HFFc6 (cell line): ENCODE results near the gene TNFRSF19. TPM values are rescaled to one million over a fixed set of nuclear protein-coding genes. Genes with fewer than 3 reads are reported as not detected.

Source experiments
- DNase-seq: peaks from one replicate; pipeline ENCODE4 v3.0.0-alpha.2; 2018
- H3K27ac Mint-ChIP-seq: 2 replicates; pipeline ENCODE4 v1.8.0; 2020; ENCODE audit warnings: mild to moderate bottlenecking, mixed read lengths
- H3K27me3 Mint-ChIP-seq: 2 replicates; pipeline ENCODE4 v1.8.0; 2021; ENCODE audit warnings: mild to moderate bottlenecking, moderate library complexity, mixed read lengths; ENCODE audit not compliant: insufficient read depth
- H3K36me3 Mint-ChIP-seq: 2 replicates; pipeline ENCODE4 v1.8.0; 2021; ENCODE audit warnings: low read depth, mixed read lengths
- H3K4me1 Mint-ChIP-seq: 2 replicates; pipeline ENCODE4 v1.8.0; 2020; ENCODE audit warnings: low read depth, mixed read lengths
- H3K4me3 Mint-ChIP-seq: 2 replicates; pipeline ENCODE4 v1.8.0; 2020; ENCODE audit warnings: mild to moderate bottlenecking, moderate library complexity, mixed read lengths
- H3K9me3 Mint-ChIP-seq: 2 replicates; pipeline ENCODE4 v1.8.0; 2020; ENCODE audit warnings: mild to moderate bottlenecking, mixed read lengths
- CTCF ChIP-seq: fragments of 200-600 bp; sonication (generic); IDR thresholded peaks from 2 replicates; pipeline ENCODE4 v1.5.0; 2021; ENCODE audit warnings: antibody characterized with exemption, mild to moderate bottlenecking
- total RNA-seq, 6 experiments: library from RNA; stranded (reverse); fragmentation: NEBNext Ultra II Directional; extraction: Animal tissue kit (Norgen Biotek cat#: 25700); gene quantifications; 2 replicates in 1 of 6; 3 replicates in 5 of 6; pipeline ENCODE4 v1.2.3, GENCODE V29; 2021

TNFRSF19 gene
- total RNA-seq, 6 experiments from 2014 or later = 5.9 to 10.1 (median 8.7) TPM

DNA sequence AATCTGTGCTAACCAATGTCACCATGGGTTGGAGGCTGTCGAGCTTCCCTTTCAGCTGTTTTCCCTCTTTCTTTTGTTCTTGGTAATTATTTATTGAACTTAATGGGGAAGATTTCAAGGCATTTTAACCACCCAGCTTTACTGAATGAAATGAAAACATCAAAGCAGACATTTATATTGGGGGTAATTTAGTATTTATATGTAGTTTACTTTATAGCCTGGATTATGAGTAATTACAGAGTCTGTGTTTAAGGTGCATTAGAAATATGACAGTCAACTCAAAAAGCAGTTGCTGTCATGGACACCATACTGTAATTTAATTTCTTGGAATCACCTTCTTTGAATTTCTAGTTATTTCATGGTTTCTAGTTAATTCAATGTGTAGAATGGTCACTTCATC lies 42.0 kb downstream of the TNFRSF19 start:
- Mint-ChIP-seq H3K27ac (no peak overlapping the region), H3K4me3 (no peak overlapping the region), H3K36me3 (no peaks in the 10 kb centered on the region), H3K9me3 (no peaks in the 10 kb centered on the region), H3K4me1 (peaks cover 43% of the 10 kb centered on the region), H3K27me3 (no peaks in the 10 kb centered on the region; the same call in none of the 2 replicates)
- no peak for DNase-seq
- TF ChIP-seq CTCF = no peak

DNA sequence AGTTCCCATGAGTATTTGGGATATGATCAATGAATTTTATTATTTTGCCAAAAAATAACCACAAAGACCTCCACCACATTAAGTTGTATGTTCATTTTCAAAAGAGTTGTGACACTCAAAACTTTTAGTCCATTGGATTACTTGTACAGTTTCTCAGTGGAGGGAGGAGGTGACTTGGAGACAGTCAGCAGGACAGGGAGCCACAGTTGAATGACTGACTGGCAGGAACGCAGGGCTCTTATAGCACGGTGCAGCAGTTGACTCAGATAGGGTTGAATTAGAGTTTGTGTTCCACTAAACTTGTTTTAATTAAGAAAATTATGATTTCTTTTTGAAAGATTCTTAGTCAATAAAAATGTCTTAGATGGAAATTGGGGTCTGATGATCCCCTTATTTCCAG lies 42.5 kb downstream of the TNFRSF19 start:
- no peak overlapping the region for H3K4me3 Mint-ChIP-seq
- DNase-seq = no peak
- no peaks in the 10 kb centered on the region for H3K9me3 Mint-ChIP-seq
- H3K27ac Mint-ChIP-seq = no peak overlapping the region
- H3K36me3 Mint-ChIP-seq = no peaks in the 10 kb centered on the region
- no peak for TF ChIP-seq CTCF
- H3K27me3 Mint-ChIP-seq = no peaks in the 10 kb centered on the region; the same call in none of the 2 replicates
- H3K4me1 Mint-ChIP-seq = peaks cover 48% of the 10 kb centered on the region

- Mint-ChIP-seq H3K4me3 (no peak overlapping the region), H3K4me1 (peaks cover 48% of the 10 kb centered on the region), H3K9me3 (no peaks in the 10 kb centered on the region), H3K27me3 (no peaks in the 10 kb centered on the region; the same call in none of the 2 replicates), H3K27ac (no peak overlapping the region), H3K36me3 (no peaks in the 10 kb centered on the region)
- TF ChIP-seq CTCF = no peak
- no peak for DNase-seq
Measured at GRCh38 chr13:23613596-23613995, 43.4 kb downstream of the TNFRSF19 start.

DNA sequence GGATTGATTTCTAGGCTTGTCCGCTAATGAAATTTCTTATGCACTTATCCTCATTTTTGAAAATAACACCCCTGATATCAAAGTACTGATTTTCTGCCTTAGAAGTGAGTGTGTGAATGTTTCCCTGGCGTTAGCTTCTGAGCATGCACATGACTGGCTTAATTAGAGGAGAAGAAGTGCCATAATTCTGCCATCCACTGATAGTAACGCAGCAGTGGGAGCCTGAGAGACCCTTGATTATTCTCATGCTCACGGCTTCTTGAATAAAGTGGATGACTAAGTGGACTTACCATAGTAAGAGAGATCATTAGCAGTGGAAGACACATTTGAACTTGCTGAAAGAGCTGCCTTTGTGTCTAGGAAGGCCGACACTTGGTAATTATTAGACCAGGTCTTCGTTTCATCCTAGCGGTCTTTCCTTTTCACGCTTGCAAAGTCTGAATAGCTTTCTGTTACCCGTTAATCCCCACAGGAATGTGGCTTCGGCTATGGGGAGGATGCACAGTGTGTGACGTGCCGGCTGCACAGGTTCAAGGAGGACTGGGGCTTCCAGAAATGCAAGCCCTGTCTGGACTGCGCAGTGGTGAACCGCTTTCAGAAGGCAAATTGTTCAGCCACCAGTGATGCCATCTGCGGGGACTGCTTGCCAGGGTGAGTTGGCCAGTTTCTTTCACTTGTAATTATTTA lies 45.3 kb downstream of the TNFRSF19 start:
- Mint-ChIP-seq H3K36me3 (peaks cover 8% of the 10 kb centered on the region; the same call in 1 of the 2 replicates), H3K4me3 (no peak overlapping the region), H3K27me3 (no peaks in the 10 kb centered on the region; the same call in none of the 2 replicates), H3K9me3 (no peaks in the 10 kb centered on the region), H3K4me1 (peaks cover 48% of the 10 kb centered on the region), H3K27ac (no peak overlapping the region)
- TF ChIP-seq CTCF = no peak
- DNase-seq = no peak

DNA sequence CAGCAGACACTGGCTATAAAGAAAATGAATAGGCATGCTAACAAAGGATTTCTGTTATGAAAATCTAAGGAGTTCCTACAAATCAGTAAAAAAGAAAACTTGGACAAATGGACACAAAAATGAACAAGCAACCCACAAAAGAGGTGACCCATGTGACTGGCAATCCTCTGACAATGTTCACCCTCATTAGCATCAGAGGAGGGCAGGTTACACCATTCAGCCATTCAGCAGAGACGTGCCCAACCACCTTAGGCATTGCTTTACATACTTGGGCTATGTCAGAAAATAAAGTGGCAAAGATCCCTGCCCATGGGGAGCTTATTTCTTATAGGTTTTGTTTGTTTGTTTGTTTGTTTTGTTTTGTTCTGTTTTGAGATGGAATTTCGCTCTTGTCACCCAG lies 46.0 kb downstream of the TNFRSF19 start:
- H3K27me3 Mint-ChIP-seq = no peaks in the 10 kb centered on the region; the same call in none of the 2 replicates
- H3K9me3 Mint-ChIP-seq = no peaks in the 10 kb centered on the region
- no peak for TF ChIP-seq CTCF
- DNase-seq = no peak
- no peak overlapping the region for H3K27ac Mint-ChIP-seq
- peaks cover 48% of the 10 kb centered on the region for H3K4me1 Mint-ChIP-seq
- H3K4me3 Mint-ChIP-seq = no peak overlapping the region
- peaks cover 8% of the 10 kb centered on the region; the same call in 1 of the 2 replicates for H3K36me3 Mint-ChIP-seq
